Right kidney (tissue), 1 donor: Measurements from ENCODE around the gene RBP7.
"Not testable (repeated sequence)": the region's sequence is repeated elsewhere in the genome, so short reads cannot be mapped to it uniquely, and the experiment has no call there.

Experiments
- DNase-seq: peaks from one replicate; pipeline ENCODE4 v3.0.0-alpha.2; 2016

Gene RBP7

GRCh38 chr1:10027027-10027426, 30.0 kb downstream of the RBP7 start:
- DNase-seq: no peak

DNA sequence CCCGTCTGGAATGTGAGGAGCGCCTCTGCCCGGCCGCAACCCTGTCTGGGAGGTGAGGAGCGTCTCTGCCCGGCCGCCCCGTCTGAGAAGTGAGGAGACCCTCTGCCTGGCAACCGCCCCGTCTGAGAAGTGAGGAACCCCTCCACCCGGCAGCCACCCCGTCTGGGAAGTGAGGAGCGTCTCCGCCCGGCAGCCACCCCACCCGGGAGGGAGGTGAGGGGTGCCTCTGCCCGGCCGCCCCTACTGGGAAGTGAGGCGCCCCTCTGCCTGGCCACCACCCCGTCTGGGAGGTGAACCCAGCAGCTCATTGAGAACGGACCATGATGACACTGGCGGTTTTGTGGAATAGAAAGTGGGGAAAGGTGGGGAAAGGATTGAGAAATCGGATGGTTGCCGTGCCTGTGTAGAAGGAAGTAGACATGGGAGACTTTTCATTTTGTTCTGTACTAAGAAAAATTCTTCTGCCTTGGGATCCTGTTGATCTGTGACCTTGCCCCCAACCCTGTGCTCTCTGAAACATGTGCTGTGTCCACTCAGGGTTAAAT, 32.0 kb downstream of the RBP7 start:
- not testable (repeated sequence) for DNase-seq

DNA sequence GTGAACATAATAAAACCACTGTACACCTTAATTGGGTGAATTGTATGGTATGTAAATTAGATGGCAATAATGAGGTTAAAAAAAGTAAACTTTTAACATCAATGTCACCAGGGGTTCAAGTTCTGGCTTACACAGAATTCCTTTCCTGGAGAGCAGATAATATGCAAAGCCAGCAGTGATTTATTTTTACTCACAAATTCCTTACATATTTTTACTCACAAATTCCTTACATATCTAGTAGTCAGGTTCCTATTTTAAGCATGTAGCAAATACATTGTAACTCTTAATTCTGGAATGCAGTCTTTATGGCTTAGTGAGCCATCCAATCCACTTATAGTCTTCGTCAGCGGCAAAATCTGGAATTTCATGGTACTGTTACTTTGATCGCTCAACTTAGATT, 34.4 kb downstream of the RBP7 start:
- DNase-seq: no peak

DNA sequence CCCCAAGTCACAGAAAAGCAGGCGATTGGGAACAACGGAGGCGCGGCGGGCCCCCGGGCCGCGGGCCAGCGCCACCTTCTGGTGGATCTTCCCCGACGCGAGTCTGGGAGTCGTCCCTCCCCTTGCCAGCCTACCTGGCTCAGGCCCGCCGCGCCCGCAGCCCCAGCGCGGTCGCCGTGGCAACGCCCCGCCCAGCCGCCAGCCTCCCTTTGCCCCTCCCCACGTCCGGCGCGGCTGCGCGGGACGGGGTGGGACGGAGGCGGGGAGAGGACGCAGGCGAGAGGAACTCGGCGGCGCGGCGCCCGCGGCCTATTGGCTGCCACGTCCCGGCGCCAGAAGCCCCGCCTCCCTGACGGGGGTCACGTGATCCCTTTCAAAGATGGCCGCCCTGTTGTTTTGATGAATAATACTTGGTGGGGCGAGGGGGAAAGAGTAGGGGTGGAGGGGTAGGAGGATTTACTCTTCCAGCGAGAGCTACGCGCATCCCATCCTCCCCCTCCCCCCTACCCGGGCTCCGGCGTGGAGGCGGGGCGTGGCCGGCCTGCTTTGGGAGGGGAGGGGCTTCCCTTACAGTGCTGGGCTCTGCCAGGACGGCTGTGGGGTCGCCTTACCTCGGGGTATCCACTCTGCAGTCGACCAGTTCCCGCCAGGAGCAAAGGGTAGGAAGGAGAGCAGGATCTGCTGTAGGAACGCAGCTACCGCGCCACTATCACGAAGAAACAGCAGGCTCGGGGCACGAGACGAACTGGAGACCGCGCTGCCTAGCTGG, 35.7 kb downstream of the RBP7 start, which contains the start of gene UBE4B:
UBE4B (plus strand) TSS at position 369 of the 769 bp plus-strand sequence. CDS start 713 bp downstream, outside the sequence.
- peak; percentile 98 for DNase-seq

GRCh38 chr1:10033359-10033845, 36.4 kb downstream of the RBP7 start:
- DNase-seq: no peak

DNA sequence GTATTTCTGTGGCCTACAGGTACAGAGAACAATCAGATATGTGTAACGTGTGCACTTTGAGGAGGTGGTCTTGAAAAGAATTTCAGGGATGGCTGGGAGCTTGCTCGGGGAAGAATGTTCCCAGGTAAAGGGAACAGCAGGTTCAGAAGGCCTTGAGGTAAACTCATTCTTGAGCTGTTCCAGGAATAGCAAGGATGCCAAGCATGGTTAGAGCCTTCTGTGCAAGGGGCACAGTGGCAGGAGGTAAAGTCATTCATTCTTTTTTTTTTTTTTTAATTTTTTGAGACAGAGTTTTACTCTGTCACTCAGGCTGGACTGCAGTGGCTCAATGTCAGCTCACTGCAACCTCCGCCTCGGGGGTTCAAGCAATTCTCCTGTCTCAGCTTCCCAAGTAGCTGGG, 45.7 kb downstream of the RBP7 start:
- no peak for DNase-seq

DNA sequence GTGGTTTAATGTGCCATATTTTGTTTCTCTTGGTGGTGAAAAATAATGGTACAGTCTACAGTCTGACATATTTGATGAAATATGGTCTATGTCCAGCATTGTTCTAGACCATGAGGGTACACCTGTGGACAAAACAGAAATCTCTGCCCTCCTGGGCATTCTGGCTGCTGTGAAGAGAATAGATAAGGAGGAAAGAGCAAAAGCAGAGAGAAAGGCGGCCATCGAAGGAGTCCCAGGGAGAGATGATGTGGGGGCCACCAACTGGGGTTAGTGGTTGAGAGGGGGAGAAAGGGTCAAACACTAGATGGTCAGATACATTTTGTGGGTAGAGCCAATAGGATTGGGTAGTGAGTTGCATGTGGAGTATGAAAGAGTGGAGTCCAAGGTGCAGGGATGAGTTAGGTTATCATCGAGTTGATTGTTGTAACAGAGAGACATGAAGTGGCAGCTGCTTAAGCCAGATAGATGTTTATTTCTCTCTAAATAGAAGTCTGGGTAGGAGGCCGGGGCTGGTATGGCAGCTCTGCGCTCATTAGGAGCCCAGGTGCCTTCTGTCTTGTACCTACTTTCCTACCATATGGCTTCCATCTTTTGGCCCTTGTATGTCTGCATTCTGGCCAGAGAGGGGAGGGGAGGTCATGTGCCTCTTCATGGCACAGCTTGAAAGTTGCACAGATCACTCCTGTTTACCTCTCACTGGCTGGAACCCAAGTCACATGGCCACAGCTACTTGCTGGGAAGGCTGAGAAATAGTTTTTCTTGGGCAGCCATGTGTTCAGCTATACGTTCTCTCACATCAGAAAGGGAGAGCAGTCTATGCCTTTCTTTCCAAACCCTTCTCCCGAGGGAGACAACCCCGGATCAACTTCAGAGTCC, 48.7 kb downstream of the RBP7 start:
- no peak for DNase-seq

DNA sequence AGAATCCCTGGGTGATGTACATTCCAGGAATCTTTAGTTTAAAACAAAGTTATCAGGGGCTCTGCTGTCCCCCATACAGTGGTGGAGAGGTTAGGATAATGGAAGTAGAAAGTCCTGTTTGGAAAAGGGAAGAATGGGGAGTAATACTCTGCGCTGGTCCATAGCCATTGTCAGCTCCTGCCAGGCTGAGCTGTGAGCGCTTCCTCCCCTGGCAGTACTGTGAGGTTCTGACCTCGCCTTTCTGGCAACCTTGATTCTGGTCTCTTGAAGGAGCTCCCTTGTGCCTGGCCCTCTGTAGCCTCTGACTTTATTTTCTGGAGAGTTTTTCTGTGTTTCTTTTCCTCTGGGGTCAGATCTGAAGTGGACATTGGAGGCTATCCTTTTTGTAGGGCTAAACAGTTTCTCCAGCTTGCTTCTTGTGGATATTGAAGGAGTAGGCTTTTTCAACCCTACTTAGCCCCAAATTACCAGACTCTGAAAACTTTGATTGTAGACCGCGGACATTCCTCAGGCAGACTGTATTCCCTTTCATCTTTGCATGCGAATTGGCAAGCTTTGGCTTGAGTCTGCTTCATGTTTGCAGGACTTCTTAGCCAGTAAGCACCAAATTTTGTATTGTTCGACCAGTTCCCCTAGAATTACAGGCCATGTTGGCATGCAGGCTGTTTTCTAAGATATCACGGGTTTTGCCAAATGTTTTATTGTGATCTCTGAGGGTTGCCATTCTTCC, 49.5 kb downstream of the RBP7 start:
- DNase-seq: no peak

GRCh38 chr1:10048601-10049000, 51.6 kb downstream of the RBP7 start:
- no peak for DNase-seq

- no peak for DNase-seq
Measured at GRCh38 chr1:10050611-10051010, 53.6 kb downstream of the RBP7 start.

- DNase-seq: no peak
Measured at GRCh38 chr1:10051656-10052055, 54.6 kb downstream of the RBP7 start.

DNA sequence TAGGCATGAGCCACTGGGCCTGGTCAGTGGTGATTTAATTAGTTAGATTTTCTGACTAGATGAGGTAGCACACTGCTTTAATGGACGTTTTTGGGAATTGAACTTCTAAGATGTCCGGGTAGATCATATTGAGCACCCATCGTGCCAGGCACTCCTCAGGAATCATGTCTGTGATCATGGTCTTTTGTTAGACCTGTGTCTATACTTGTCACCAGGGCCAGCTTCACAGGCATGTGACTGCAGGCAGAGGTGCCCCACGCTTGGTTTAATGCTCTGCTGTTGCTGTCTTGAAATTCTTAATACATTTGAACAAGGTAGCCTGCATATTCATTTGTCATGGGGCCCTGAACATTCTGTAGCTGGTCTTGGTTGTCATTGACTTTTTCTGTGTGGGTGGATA, 55.3 kb downstream of the RBP7 start:
- DNase-seq: no peak

DNA sequence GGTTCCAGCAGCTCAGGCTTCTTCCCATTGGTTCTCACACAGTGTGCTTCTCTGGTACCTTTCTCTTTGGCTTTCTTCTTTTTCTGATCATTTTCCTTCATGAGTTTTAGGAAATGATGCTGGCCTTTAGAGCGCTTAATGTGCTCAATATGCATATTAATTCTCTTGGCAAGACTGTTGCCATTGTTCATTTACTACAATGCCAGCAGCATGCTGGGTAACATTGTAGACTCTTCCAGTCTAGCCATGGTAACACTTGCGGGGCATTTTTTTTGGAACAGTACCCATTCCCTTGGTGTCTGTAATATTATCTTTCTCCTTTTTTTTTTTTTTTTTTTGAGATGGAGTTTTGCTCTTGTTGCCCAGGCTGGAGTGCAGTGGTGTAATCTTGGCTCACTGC, 57.4 kb downstream of the RBP7 start:
- DNase-seq: no peak

GRCh38 chr1:10056599-10056987, 59.6 kb downstream of the RBP7 start:
- no peak for DNase-seq

GRCh38 chr1:10057343-10057742, 60.3 kb downstream of the RBP7 start:
- no peak for DNase-seq

- DNase-seq: no peak
Measured at GRCh38 chr1:10057796-10058195, 60.8 kb downstream of the RBP7 start.

- DNase-seq: no peak
Measured at GRCh38 chr1:10059342-10059718, 62.3 kb downstream of the RBP7 start.

- DNase-seq: no peak
Measured at GRCh38 chr1:10060311-10061100, 63.5 kb downstream of the RBP7 start.

- DNase-seq: no peak
Measured at GRCh38 chr1:10061276-10061675, 64.2 kb downstream of the RBP7 start.

DNA sequence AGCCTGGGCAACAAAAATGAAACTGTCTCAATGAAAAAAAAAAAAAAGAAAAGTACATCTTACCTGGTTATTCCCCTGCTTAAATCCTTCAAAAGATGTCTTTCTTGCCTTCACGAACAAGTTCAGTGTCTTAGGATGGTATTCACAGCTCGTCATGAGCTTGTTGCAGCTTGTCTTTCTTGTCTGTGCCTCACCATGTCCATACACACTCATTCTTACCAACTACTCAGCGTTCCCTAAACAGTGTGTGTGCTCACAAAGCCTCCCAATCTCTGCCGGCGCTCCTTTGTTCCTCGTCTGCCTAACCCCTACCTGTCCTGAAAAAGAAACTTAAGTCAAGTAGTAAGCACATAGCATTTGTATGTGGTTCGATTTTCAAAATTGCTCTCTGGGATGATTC, 66.8 kb downstream of the RBP7 start:
- no peak for DNase-seq
